ENCODE results near the gene INCA1. TPM values are rescaled to one million over a fixed set of nuclear protein-coding genes. Genes with fewer than 3 reads are reported as not detected.
A peak's percentile ranks its signal among the peaks of the same experiment; 100 is the strongest.

Gene INCA1
- total and polyA plus RNA-seq, 7 donors, result 1.6 to 4.9 (median 3.8) TPM

- ATAC-seq (no peak), DNase-seq (peak; percentile 46 to 63)
- H3K4me3 ChIP-seq, result peak overlapping the region; percentile 84
- H3K4me1 ChIP-seq, result peaks cover 44% of the 10 kb centered on the region
- peak overlapping the region; percentile 93 for H3K27ac ChIP-seq
- WGBS, 3 donors, result 66 to 80% (median 75%) methylated on average over 15 of the region's 15 CpGs
- intact Hi-C loops (cut with DNase I), result no loop called here
- no peak for TF ChIP-seq CTCF (IDR thresholded peaks at IDR 0.05)
- H3K9me3 ChIP-seq, result no peaks in the 10 kb centered on the region
- no peaks in the 10 kb centered on the region for H3K27me3 ChIP-seq (ENCODE audit: insufficient read depth in 3 of 3, low read length in 2 of 3)
- peaks cover 0 to 55% of the 10 kb centered on the region in 2 donors for H3K36me3 ChIP-seq (ENCODE audit: insufficient read depth in 1 of 2, low read depth in 1 of 2)
Observed at GRCh38 chr17:4969047-4969550, 28.2 kb downstream of the INCA1 start.

GRCh38 chr17:4968486-4969046, 28.8 kb downstream of the INCA1 start:
- 30 to 34% (median 33%) methylated on average over 21 to 23 of the region's 23 CpGs for WGBS, 3 donors
- no peak for ATAC-seq
- Histone ChIP-seq H3K27ac (peak overlapping the region; percentile 93), H3K27me3 (ENCODE audit: insufficient read depth in 3 of 3, low read length in 2 of 3) (no peaks in the 10 kb centered on the region), H3K36me3 (ENCODE audit: insufficient read depth in 1 of 2, low read depth in 1 of 2) (peaks cover 0 to 51% of the 10 kb centered on the region in 2 donors), H3K9me3 (no peaks in the 10 kb centered on the region), H3K4me1 (peaks cover 42% of the 10 kb centered on the region), H3K4me3 (peak overlapping the region; percentile 84)
- peak in 1 of 2 donors; percentile 65 for DNase-seq
- intact Hi-C loops (cut with DNase I), result no loop called here
- TF ChIP-seq CTCF (IDR thresholded peaks at IDR 0.05), result no peak

GRCh38 chr17:4967539-4968485, 29.5 kb downstream of the INCA1 start, which contains the start of gene SPAG7:
Gene SPAG7 (minus strand): TSS chr17:4967817. CDS start chr17:4967804, 13 bp downstream.
- Histone ChIP-seq H3K27ac (peak within 1 kb of the TSS; percentile 93), H3K36me3 (ENCODE audit: insufficient read depth in 1 of 2, low read depth in 1 of 2) (peaks cover 0 to 43% of the 10 kb centered on the region in 2 donors), H3K4me1 (peaks cover 34% of the 10 kb centered on the region), H3K4me3 (peak within 1 kb of the TSS; percentile 84), H3K9me3 (no peaks in the 10 kb centered on the region), H3K27me3 (ENCODE audit: insufficient read depth in 3 of 3, low read length in 2 of 3) (no peaks in the 10 kb centered on the region)
- DNase-seq (peak; percentile 93 to 96), ATAC-seq (peak; percentile 76 to 82 (median 78))
- WGBS, 3 donors, result 0 to 1% (median 1%) methylated on average over 55 to 66 of the region's 66 CpGs
- TF ChIP-seq CTCF (IDR thresholded peaks at IDR 0.05), result no peak
- intact Hi-C loops (cut with DNase I), result loop anchor here (1.0 to 2.0 kb wide), 3 partner anchors 15 to 20 kb away; partner anchors contain the start of genes ENO3 (in 1 of the 2) and PFN1 (in 1 of the 2)

GRCh38 chr17:4966844-4967538, 30.3 kb downstream of the INCA1 start:
- Histone ChIP-seq H3K36me3 (ENCODE audit: insufficient read depth in 1 of 2, low read depth in 1 of 2) (peaks cover 0 to 35% of the 10 kb centered on the region in 2 donors), H3K4me1 (peaks cover 26% of the 10 kb centered on the region), H3K27me3 (ENCODE audit: insufficient read depth in 3 of 3, low read length in 2 of 3) (no peaks in the 10 kb centered on the region), H3K27ac (peak overlapping the region; percentile 93), H3K4me3 (peak overlapping the region; percentile 84), H3K9me3 (no peaks in the 10 kb centered on the region)
- DNase-seq (peak; percentile 97 to 99), ATAC-seq (peak; percentile 86 to 89 (median 88))
- 0% methylated on average over 42 of the region's 42 CpGs for WGBS, 3 donors
- intact Hi-C loops (cut with DNase I), result loop anchor here (1.0 to 2.0 kb wide), 3 partner anchors 14 to 19 kb away; partner anchors contain the start of genes ENO3 (in 1 of the 2) and PFN1 (in 1 of the 2)
- no peak for TF ChIP-seq CTCF (IDR thresholded peaks at IDR 0.05)
